Measurements from ENCODE around the gene JAM2. TPM values are rescaled to one million over a fixed set of nuclear protein-coding genes. Genes with fewer than 3 reads are reported as not detected.

JAM2 gene
- total and polyA plus RNA-seq, 12 donors: 15.3 to 54.4 (median 34.5) TPM

DNA sequence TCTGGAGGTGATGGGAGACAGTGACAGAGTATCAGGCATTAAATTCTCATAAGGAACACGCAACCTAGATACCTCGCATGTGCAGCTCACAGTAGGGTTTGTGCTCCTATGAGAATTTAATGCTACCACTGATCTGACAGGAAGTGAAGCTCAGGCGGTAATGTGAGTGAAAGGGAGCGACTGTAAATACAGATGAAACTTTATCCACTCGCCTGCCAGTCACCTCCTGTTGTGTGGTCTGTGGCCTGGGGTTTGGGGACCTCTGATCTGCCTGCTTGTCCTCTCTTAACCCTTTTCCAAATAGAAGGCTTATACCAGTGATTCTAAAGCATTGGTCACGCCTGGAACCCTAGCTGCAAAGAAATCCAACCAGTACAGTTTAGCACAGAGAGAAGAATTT, 111.0 kb downstream of the JAM2 start:
- intact Hi-C loops (cut with DNase I): no loop called here

DNA sequence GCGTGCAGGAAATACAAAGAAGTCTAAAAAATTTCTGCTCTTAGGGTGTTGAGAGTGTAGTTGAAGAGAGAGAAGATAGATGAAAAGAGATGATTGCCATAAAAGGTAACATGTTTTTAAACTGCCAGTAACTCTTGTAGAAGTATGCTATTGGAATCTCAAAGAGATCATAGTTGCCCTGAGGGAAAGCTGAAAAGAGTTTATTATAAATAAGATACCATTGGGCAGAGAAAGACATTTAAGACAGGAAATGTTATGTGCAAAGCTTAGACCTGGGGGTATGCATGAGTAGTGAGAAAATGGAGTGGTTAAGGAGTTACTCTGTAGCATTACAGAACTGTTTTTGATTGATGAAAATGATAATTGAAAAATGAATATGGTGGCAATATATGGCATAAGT, 113.4 kb downstream of the JAM2 start:
- Histone ChIP-seq H3K27me3 (no peaks in the 10 kb centered on the region), H3K27ac (no peak overlapping the region), H3K4me1 (peaks cover 0 to 20% (median 8%) of the 10 kb centered on the region in 9 donors), H3K4me3 (no peak overlapping the region), H3K9me3 (no peaks in the 10 kb centered on the region), H3K36me3 (peaks cover 0 to 90% (median 28%) of the 10 kb centered on the region in 9 donors)
- intact Hi-C loops (cut with DNase I): no loop called here
- 97 to 100% methylated on average over 1 of the region's 1 CpG for WGBS, 2 donors
- ATAC-seq: no peak
- DNase-seq: no peak
- TF ChIP-seq, protein P1, sequence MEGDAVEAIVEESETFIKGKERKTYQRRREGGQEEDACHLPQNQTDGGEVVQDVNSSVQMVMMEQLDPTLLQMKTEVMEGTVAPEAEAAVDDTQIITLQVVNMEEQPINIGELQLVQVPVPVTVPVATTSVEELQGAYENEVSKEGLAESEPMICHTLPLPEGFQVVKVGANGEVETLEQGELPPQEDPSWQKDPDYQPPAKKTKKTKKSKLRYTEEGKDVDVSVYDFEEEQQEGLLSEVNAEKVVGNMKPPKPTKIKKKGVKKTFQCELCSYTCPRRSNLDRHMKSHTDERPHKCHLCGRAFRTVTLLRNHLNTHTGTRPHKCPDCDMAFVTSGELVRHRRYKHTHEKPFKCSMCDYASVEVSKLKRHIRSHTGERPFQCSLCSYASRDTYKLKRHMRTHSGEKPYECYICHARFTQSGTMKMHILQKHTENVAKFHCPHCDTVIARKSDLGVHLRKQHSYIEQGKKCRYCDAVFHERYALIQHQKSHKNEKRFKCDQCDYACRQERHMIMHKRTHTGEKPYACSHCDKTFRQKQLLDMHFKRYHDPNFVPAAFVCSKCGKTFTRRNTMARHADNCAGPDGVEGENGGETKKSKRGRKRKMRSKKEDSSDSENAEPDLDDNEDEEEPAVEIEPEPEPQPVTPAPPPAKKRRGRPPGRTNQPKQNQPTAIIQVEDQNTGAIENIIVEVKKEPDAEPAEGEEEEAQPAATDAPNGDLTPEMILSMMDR (IDR thresholded peaks at IDR 0.05): no peak

More for the DNA sequence above, 111.0 kb downstream of the JAM2 start:
- Histone ChIP-seq H3K36me3 (peaks cover 0 to 100% (median 33%) of the 10 kb centered on the region in 9 donors), H3K4me1 (peaks cover 0 to under 1% (median 0%) of the 10 kb centered on the region in 9 donors), H3K9me3 (no peaks in the 10 kb centered on the region), H3K27me3 (no peaks in the 10 kb centered on the region), H3K4me3 (no peak overlapping the region), H3K27ac (no peak overlapping the region)
- ATAC-seq (no peak), DNase-seq (no peak)
- 84 to 90% methylated on average over 6 of the region's 6 CpGs for WGBS, 2 donors
- TF ChIP-seq, protein P1 (IDR thresholded peaks at IDR 0.05): no peak

DNA sequence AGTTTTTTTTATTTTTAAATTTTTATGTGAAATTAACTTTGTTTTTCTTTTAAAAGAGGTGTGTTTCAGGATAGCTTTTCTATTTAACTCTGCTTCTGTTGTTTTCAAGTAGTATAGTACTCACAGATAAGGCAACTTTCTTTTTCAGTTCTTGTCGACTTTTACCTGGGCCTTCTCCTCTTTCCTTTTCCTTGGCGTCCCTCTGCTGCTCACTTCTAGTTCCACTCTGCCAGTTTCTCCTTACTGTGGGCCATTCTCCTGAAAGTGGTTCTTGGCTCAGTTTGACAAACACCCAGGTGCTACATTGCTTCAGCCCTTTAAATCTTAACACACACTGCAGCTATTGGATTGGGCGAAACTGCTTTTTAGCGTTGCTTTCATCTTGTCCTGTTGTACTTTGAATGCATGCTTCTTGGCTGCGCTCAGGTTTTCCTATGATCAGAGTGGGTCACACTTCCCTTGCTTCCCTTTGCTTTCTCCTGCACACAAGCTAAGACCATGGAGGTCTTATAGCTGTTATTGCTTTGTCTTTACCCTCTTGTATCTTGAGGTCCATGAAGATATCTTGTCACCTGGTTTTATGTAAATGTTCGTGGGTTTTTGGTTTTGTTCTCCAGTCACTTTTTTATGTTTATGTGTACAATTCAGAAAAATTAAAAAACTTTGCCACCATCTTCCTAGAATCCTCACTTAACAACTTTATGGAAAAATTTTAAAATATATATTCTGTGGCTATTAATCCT, 117.3 kb downstream of the JAM2 start:
- no peak for DNase-seq
- H3K36me3 ChIP-seq: peaks cover 0 to 90% (median 28%) of the 10 kb centered on the region in 9 donors

DNA sequence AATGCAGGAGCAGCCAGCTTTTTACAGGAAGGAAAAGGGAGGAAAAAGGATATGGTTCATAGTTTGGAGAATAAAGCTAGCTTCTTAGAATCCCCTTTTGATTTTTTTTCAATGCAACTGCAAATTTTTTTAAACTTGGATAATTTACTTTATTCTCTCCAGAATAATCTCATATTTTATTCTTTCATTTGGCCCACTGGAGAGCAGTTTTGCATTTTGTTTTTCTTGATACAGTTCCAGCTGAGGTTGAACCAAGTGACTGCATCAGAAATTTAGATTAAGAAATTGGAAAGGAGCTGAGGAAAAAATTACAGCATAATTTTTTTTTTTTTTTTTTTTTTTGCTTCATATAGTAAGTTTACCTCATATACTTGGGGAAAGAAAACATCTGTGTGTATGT, 118.5 kb downstream of the JAM2 start:
- DNase-seq: no peak
- Histone ChIP-seq H3K27ac (peak overlapping the region in 6 of 10 donors; percentile 57 to 72 (median 60)), H3K9me3 (no peaks in the 10 kb centered on the region), H3K4me1 (peaks cover 0 to 33% (median 15%) of the 10 kb centered on the region in 9 donors), H3K4me3 (peak overlapping the region in 2 of 10 donors; percentile 30), H3K27me3 (no peaks in the 10 kb centered on the region), H3K36me3 (peaks cover 0 to 90% (median 24%) of the 10 kb centered on the region in 9 donors)
- no peak for ATAC-seq
- TF ChIP-seq, protein P1 (IDR thresholded peaks at IDR 0.05): no peak
- intact Hi-C loops (cut with DNase I): no loop called here

More for the DNA sequence above, 117.3 kb downstream of the JAM2 start:
- Histone ChIP-seq H3K9me3 (no peaks in the 10 kb centered on the region), H3K27ac (peak overlapping the region in 9 of 10 donors; percentile 5 to 72 (median 58)), H3K4me3 (peak overlapping the region in 5 of 10 donors; percentile 10 to 30 (median 21)), H3K27me3 (no peaks in the 10 kb centered on the region), H3K4me1 (peaks cover 0 to 33% (median 15%) of the 10 kb centered on the region in 9 donors)
- WGBS, 2 donors: 62 to 65% methylated on average over 6 of the region's 6 CpGs
- peak in 5 of 8 donors; percentile 38 to 68 (median 55) for ATAC-seq
- TF ChIP-seq, protein P1 (IDR thresholded peaks at IDR 0.05): peak in 3 of 9 donors; percentile 7 to 24 (median 10)
- intact Hi-C loops (cut with DNase I): no loop called here
